ENCODE data around the gene NEURL3.
"Not testable (repeated sequence)": the region's sequence is repeated elsewhere in the genome, so short reads cannot be mapped to it uniquely, and the experiment has no call there.

The NEURL3 gene

GRCh38 chr2:96505231-96505889 lies at the start of gene NEURL3:
Gene NEURL3 (minus strand): TSS chr2:96505357. CDS start chr2:96505286, 71 bp downstream.
- no peak for FAIRE-seq

GRCh38 chr2:96554293-96555145 lies 49.4 kb upstream of the NEURL3 start:
- FAIRE-seq = no peak

GRCh38 chr2:96553957-96554292 lies 48.8 kb upstream of the NEURL3 start:
- not testable (repeated sequence) for FAIRE-seq

GRCh38 chr2:96553176-96553956 lies 48.2 kb upstream of the NEURL3 start:
- no peak for FAIRE-seq

- no peak for FAIRE-seq
Observed at GRCh38 chr2:96552315-96553175, 47.4 kb upstream of the NEURL3 start.

- no peak for FAIRE-seq
Observed at GRCh38 chr2:96551605-96552314, 46.6 kb upstream of the NEURL3 start.

GRCh38 chr2:96550787-96551604 lies 45.8 kb upstream of the NEURL3 start:
- FAIRE-seq = no peak

GRCh38 chr2:96549967-96550786 lies 45.0 kb upstream of the NEURL3 start:
- FAIRE-seq = no peak

GRCh38 chr2:96549466-96549785 lies 44.3 kb upstream of the NEURL3 start:
- no peak for FAIRE-seq

- no peak for FAIRE-seq
Observed at GRCh38 chr2:96548558-96549465, 43.7 kb upstream of the NEURL3 start.

- no peak for FAIRE-seq
Observed at GRCh38 chr2:96547731-96548171, 42.6 kb upstream of the NEURL3 start.

- FAIRE-seq = no peak
Observed at GRCh38 chr2:96547203-96547641, 42.1 kb upstream of the NEURL3 start.

- no peak for FAIRE-seq
Observed at GRCh38 chr2:96546797-96547196, 41.6 kb upstream of the NEURL3 start.

- FAIRE-seq = no peak
Observed at GRCh38 chr2:96546321-96546720, 41.2 kb upstream of the NEURL3 start.

- no peak for FAIRE-seq
Observed at GRCh38 chr2:96542357-96542977, 37.3 kb upstream of the NEURL3 start.

- FAIRE-seq = no peak
Observed at GRCh38 chr2:96541398-96542152, 36.4 kb upstream of the NEURL3 start.

- no peak for FAIRE-seq
Observed at GRCh38 chr2:96540136-96540535, 35.0 kb upstream of the NEURL3 start.
